ENCODE results near the gene SLC6A19.
A peak's percentile ranks its signal among the peaks of the same experiment; 100 is the strongest.

The SLC6A19 gene

DNA sequence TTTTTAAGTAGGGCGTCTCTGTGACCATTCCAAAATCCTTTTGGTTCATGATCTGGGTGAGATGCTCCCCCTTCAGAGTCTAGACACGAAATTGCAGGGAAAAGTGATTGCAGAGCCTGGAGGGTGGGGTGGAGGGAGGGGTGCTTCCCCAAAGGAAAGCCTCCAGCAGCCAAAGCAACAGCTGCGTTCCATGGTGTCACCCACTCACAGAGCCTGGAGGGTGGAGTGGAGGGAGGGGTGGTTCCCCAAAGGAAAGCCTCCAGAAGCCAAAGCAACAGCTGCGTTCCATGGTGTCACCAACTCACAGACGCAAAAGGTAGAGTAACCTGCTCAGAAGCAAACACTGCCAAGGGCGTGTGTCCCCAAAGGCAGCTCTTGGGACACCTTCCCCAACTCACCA, 46.4 kb downstream of the SLC6A19 start:
- Histone ChIP-seq H3K56ac (ENCODE audit: low read length) (no peak overlapping the region), H3K23ac (ENCODE audit: low read length) (no peak overlapping the region), H4K5ac (ENCODE audit: low read length) (no peak overlapping the region), H3K18ac (ENCODE audit: low read length) (no peak overlapping the region), H3K79me2 (ENCODE audit: control insufficient read depth, insufficient read depth, low read length) (no peaks in the 10 kb centered on the region), H3K4me2 (ENCODE audit: low read length) (no peak overlapping the region), H4K8ac (ENCODE audit: low read depth, low read length) (no peak overlapping the region), H3K79me1 (ENCODE audit: low read length) (no peaks in the 10 kb centered on the region), H2BK5ac (ENCODE audit: low read length) (no peak overlapping the region), H3K36me3 (ENCODE audit: control insufficient read depth, insufficient read depth, low read length) (no peaks in the 10 kb centered on the region), H3K9ac (ENCODE audit: low read length) (no peak overlapping the region), H2BK120ac (ENCODE audit: low read depth, low read length) (no peak overlapping the region), H3K4me1 (ENCODE audit: control insufficient read depth, low read depth, low read length) (no peaks in the 10 kb centered on the region), H2AK5ac (ENCODE audit: low read length) (no peak overlapping the region), H2BK15ac (replicated peaks; ENCODE audit: low read depth) (no peak overlapping the region), H3K4ac (ENCODE audit: low read depth, low read length) (no peak overlapping the region), H3K27me3 (ENCODE audit: insufficient read depth, low read length, poor library complexity) (no peaks in the 10 kb centered on the region), H3K27ac (ENCODE audit: low read depth, low read length) (no peak overlapping the region), H3K4me3 (ENCODE audit: low read length) (no peak overlapping the region)
- WGBS (ENCODE audit: extremely low coverage, insufficient coverage, low lambda C conversion rate): no CpG with 5 or more reads among the region's 6 CpGs
- no peak for DNase-seq

DNA sequence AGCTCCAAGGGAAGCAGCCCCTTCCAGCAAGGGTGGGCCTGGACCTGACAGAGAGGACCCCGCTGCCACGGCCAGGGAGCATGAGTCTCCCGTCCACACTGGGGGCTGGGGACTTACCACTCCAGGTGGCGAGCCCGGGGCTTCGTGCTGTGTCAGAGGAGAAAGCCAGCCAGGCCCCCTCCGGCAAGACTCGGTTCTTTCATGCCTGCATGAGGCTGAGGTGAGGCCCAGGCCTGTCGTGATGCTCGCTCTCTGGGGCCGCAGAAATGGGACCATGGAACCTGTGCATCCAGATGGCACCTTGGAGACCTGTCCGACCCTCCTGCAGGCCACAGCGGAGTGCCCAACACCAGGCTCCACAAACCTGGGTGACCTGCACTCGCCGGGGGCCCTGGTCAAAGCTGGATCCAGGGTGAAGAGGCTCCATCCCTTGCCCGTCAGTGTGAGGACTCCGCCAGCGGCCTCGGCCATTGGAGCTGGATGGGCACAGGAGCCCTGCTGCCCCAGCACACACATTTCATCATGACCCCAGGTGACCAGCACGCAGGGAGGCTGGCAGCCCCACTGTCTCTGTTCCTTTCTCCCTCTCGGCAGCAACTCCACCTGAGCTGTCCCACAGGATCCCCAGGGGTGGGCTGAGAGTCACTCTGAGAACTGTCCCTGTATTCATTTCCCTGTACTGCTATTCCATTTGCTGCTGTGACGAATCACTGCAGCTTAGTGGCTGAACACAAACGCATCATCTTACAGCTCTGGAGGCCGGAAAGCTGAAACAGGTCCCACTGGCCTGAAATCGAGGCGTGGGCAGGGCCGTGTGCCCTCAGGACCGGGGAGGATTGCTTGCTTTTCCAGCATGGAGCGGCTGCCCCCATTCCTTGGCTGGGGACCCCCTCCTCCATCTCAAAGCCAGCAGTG, 48.2 kb downstream of the SLC6A19 start:
- Histone ChIP-seq H2BK5ac (ENCODE audit: low read length) (no peak overlapping the region), H3K4me1 (ENCODE audit: control insufficient read depth, low read depth, low read length) (no peaks in the 10 kb centered on the region), H3K27ac (ENCODE audit: low read depth, low read length) (no peak overlapping the region), H3K9ac (ENCODE audit: low read length) (no peak overlapping the region), H2AK5ac (ENCODE audit: low read length) (no peak overlapping the region), H2BK15ac (replicated peaks; ENCODE audit: low read depth) (no peak overlapping the region), H3K36me3 (ENCODE audit: control insufficient read depth, insufficient read depth, low read length) (no peaks in the 10 kb centered on the region), H3K79me1 (ENCODE audit: low read length) (no peaks in the 10 kb centered on the region), H2BK120ac (ENCODE audit: low read depth, low read length) (no peak overlapping the region), H3K79me2 (ENCODE audit: control insufficient read depth, insufficient read depth, low read length) (no peaks in the 10 kb centered on the region), H3K56ac (ENCODE audit: low read length) (no peak overlapping the region), H4K8ac (ENCODE audit: low read depth, low read length) (no peak overlapping the region), H3K4me2 (ENCODE audit: low read length) (no peak overlapping the region), H4K5ac (ENCODE audit: low read length) (no peak overlapping the region), H3K23ac (ENCODE audit: low read length) (no peak overlapping the region), H3K4me3 (ENCODE audit: low read length) (no peak overlapping the region), H3K18ac (ENCODE audit: low read length) (no peak overlapping the region), H3K4ac (ENCODE audit: low read depth, low read length) (no peak overlapping the region), H3K27me3 (ENCODE audit: insufficient read depth, low read length, poor library complexity) (no peaks in the 10 kb centered on the region)
- WGBS (ENCODE audit: extremely low coverage, insufficient coverage, low lambda C conversion rate): no CpG with 5 or more reads among the region's 29 CpGs
- no peak for DNase-seq

DNA sequence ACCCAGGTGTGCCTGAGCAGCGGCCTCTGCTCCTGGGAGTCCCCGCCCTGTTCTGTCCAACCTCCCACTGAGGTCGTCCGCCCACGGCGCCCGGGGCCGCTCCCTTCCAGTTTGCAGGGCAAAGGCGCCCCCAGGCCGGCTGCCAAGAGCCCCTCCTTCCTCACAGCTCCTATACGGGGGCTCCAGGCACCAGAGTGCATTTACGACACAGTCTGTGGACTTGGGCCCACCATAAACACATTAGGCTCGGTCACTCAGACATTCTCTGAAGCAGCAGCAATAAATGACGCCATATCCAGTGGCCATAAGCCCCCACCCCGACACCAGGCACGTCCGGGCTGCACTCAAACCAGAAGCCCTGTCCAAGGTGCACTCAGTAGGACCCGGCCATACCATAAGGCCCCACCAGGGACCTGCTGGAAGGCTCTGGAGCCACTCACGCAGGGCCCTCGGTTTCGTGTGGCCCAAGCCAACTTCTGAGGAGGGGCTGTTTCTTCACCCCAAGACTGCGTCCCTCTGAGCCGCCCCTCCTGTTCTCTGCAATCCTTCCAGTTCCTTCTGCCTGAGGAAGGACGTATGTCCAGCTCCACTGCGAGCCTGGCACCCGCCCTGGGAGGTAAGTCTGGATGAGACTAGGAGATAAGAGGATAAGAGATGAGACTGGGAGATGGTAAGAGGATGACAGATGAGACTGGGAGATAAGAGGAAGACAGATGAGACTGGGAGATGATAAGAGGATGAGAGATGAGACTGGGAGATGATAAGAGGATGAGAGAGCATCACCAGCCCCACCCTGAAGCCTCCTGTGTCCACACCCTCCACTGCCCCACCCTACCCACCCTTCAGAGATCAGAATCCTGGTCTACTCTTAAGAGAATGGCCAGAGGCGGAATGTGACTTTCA, 50.5 kb downstream of the SLC6A19 start:
- H3K4ac ChIP-seq (ENCODE audit: low read depth, low read length): no peak overlapping the region
- H3K4me3 ChIP-seq (ENCODE audit: low read length): no peak overlapping the region
- no peak overlapping the region for H3K9ac ChIP-seq (ENCODE audit: low read length)
- WGBS (ENCODE audit: extremely low coverage, insufficient coverage, low lambda C conversion rate): no CpG with 5 or more reads among the region's 27 CpGs
- H3K18ac ChIP-seq (ENCODE audit: low read length): no peak overlapping the region
- no peak overlapping the region for H3K4me2 ChIP-seq (ENCODE audit: low read length)
- DNase-seq: peak; percentile 28
- H2BK15ac ChIP-seq (replicated peaks; ENCODE audit: low read depth): no peak overlapping the region
- no peaks in the 10 kb centered on the region for H3K79me2 ChIP-seq (ENCODE audit: control insufficient read depth, insufficient read depth, low read length)
- H3K79me1 ChIP-seq (ENCODE audit: low read length): no peaks in the 10 kb centered on the region
- no peak overlapping the region for H3K56ac ChIP-seq (ENCODE audit: low read length)
- no peak overlapping the region for H3K27ac ChIP-seq (ENCODE audit: low read depth, low read length)
- H2AK5ac ChIP-seq (ENCODE audit: low read length): no peak overlapping the region
- H3K4me1 ChIP-seq (ENCODE audit: control insufficient read depth, low read depth, low read length): no peaks in the 10 kb centered on the region
- no peak overlapping the region for H2BK5ac ChIP-seq (ENCODE audit: low read length)
- no peak overlapping the region for H4K5ac ChIP-seq (ENCODE audit: low read length)
- H3K23ac ChIP-seq (ENCODE audit: low read length): no peak overlapping the region
- H4K8ac ChIP-seq (ENCODE audit: low read depth, low read length): no peak overlapping the region
- H2BK120ac ChIP-seq (ENCODE audit: low read depth, low read length): no peak overlapping the region
- no peaks in the 10 kb centered on the region for H3K36me3 ChIP-seq (ENCODE audit: control insufficient read depth, insufficient read depth, low read length)
- no peaks in the 10 kb centered on the region for H3K27me3 ChIP-seq (ENCODE audit: insufficient read depth, low read length, poor library complexity)

DNA sequence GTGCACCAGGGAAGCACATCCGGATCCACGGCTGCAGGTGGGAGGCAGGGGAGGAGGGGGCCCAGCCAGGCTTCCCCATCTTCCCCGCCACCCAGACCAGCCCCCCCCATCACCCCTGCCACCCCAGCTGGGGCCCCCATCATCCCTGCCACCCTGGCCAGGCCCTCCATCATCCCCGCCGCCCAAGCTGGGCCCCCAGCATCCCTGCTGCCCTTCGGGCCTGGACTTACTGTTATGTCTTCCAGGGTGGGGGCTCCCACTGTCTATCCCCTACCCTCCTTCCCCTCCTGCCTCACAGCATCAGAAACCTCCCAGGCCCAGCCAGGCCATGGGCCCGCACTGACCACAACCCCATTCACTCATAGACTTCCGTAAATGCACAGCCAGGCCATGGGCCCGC, 51.3 kb downstream of the SLC6A19 start:
- H3K27me3 ChIP-seq (ENCODE audit: insufficient read depth, low read length, poor library complexity): no peaks in the 10 kb centered on the region
- H2BK5ac ChIP-seq (ENCODE audit: low read length): no peak overlapping the region
- H4K8ac ChIP-seq (ENCODE audit: low read depth, low read length): no peak overlapping the region
- H3K9ac ChIP-seq (ENCODE audit: low read length): no peak overlapping the region
- no peak overlapping the region for H3K4me2 ChIP-seq (ENCODE audit: low read length)
- no peaks in the 10 kb centered on the region for H3K79me2 ChIP-seq (ENCODE audit: control insufficient read depth, insufficient read depth, low read length)
- H2BK15ac ChIP-seq (replicated peaks; ENCODE audit: low read depth): no peak overlapping the region
- H4K5ac ChIP-seq (ENCODE audit: low read length): no peak overlapping the region
- no peak overlapping the region for H3K4me3 ChIP-seq (ENCODE audit: low read length)
- no peak overlapping the region for H3K4ac ChIP-seq (ENCODE audit: low read depth, low read length)
- H3K27ac ChIP-seq (ENCODE audit: low read depth, low read length): no peak overlapping the region
- no peaks in the 10 kb centered on the region for H3K79me1 ChIP-seq (ENCODE audit: low read length)
- no peak for DNase-seq
- H2AK5ac ChIP-seq (ENCODE audit: low read length): no peak overlapping the region
- no peaks in the 10 kb centered on the region for H3K4me1 ChIP-seq (ENCODE audit: control insufficient read depth, low read depth, low read length)
- H2BK120ac ChIP-seq (ENCODE audit: low read depth, low read length): no peak overlapping the region
- WGBS (ENCODE audit: extremely low coverage, insufficient coverage, low lambda C conversion rate): no CpG with 5 or more reads among the region's 9 CpGs
- H3K56ac ChIP-seq (ENCODE audit: low read length): no peak overlapping the region
- H3K36me3 ChIP-seq (ENCODE audit: control insufficient read depth, insufficient read depth, low read length): no peaks in the 10 kb centered on the region
- H3K18ac ChIP-seq (ENCODE audit: low read length): no peak overlapping the region
- H3K23ac ChIP-seq (ENCODE audit: low read length): no peak overlapping the region

- Histone ChIP-seq H3K23ac (ENCODE audit: low read length) (no peak overlapping the region), H3K4me2 (ENCODE audit: low read length) (no peak overlapping the region), H3K27me3 (ENCODE audit: insufficient read depth, low read length, poor library complexity) (no peaks in the 10 kb centered on the region), H3K9ac (ENCODE audit: low read length) (no peak overlapping the region), H3K79me1 (ENCODE audit: low read length) (no peaks in the 10 kb centered on the region), H3K18ac (ENCODE audit: low read length) (no peak overlapping the region), H2BK15ac (replicated peaks; ENCODE audit: low read depth) (no peak overlapping the region), H3K4me3 (ENCODE audit: low read length) (no peak overlapping the region), H3K36me3 (ENCODE audit: control insufficient read depth, insufficient read depth, low read length) (no peaks in the 10 kb centered on the region), H3K27ac (ENCODE audit: low read depth, low read length) (no peak overlapping the region), H3K56ac (ENCODE audit: low read length) (no peak overlapping the region), H3K4ac (ENCODE audit: low read depth, low read length) (no peak overlapping the region), H3K79me2 (ENCODE audit: control insufficient read depth, insufficient read depth, low read length) (no peaks in the 10 kb centered on the region), H3K4me1 (ENCODE audit: control insufficient read depth, low read depth, low read length) (no peaks in the 10 kb centered on the region), H4K5ac (ENCODE audit: low read length) (no peak overlapping the region), H2AK5ac (ENCODE audit: low read length) (no peak overlapping the region), H4K8ac (ENCODE audit: low read depth, low read length) (no peak overlapping the region), H2BK5ac (ENCODE audit: low read length) (no peak overlapping the region), H2BK120ac (ENCODE audit: low read depth, low read length) (no peak overlapping the region)
- DNase-seq: no peak
- WGBS (ENCODE audit: extremely low coverage, insufficient coverage, low lambda C conversion rate): no CpG with 5 or more reads among the region's 33 CpGs
Measured at GRCh38 chr5:1253456-1254105, 52.2 kb downstream of the SLC6A19 start.

Data from mesendoderm (in vitro differentiated cells).